ENCODE results near the gene CCZ1B. TPM values are rescaled to one million over a fixed set of nuclear protein-coding genes. Genes with fewer than 3 reads are reported as not detected.
"Not testable (repeated sequence)": the region's sequence is repeated elsewhere in the genome, so short reads cannot be mapped to it uniquely, and the experiment has no call there.

Gene CCZ1B
- total RNA-seq, 6 experiments from 2014 or later, result 30.6 to 40.7 (median 37.7) TPM

GRCh38 chr7:6849127-6849526 lies 23.1 kb upstream of the CCZ1B start:
- not testable (repeated sequence) for H3K4me3 Mint-ChIP-seq; H3K27ac Mint-ChIP-seq; H3K9me3 Mint-ChIP-seq; DNase-seq; H3K36me3 Mint-ChIP-seq (ENCODE audit: low read depth); H3K4me1 Mint-ChIP-seq (ENCODE audit: low read depth)
- H3K27me3 Mint-ChIP-seq (ENCODE audit: insufficient read depth), result peaks cover 19% of the 10 kb centered on the region

DNA sequence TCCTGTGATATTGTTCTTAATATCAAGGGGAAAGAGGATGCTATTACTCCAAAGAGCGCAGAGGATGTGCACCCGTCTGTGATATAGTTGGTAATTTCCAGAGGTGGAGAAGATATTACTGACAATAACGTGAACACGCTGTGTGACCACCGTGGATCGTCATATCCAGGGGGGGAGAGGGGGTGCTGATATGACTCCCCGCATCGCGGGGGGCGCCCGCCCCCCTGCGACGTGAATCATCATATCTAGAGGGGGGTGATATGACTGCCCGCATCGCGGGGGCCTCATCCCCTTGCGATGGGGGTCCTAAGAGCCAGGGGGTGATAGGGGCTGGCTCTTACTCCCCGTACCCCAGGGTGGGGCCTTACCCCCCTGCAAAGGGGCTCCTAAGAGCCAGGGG lies 21.7 kb upstream of the CCZ1B start:
- not testable (repeated sequence) for H3K36me3 Mint-ChIP-seq (ENCODE audit: low read depth); H3K4me3 Mint-ChIP-seq; H3K4me1 Mint-ChIP-seq (ENCODE audit: low read depth); H3K9me3 Mint-ChIP-seq; DNase-seq; H3K27ac Mint-ChIP-seq
- H3K27me3 Mint-ChIP-seq (ENCODE audit: insufficient read depth), result peaks cover 23% of the 10 kb centered on the region

GRCh38 chr7:6845971-6846449 lies 19.9 kb upstream of the CCZ1B start:
- not testable (repeated sequence) for H3K27ac Mint-ChIP-seq; H3K4me3 Mint-ChIP-seq; H3K36me3 Mint-ChIP-seq (ENCODE audit: low read depth); H3K4me1 Mint-ChIP-seq (ENCODE audit: low read depth); H3K9me3 Mint-ChIP-seq; DNase-seq
- H3K27me3 Mint-ChIP-seq (ENCODE audit: insufficient read depth), result peaks cover 36% of the 10 kb centered on the region

DNA sequence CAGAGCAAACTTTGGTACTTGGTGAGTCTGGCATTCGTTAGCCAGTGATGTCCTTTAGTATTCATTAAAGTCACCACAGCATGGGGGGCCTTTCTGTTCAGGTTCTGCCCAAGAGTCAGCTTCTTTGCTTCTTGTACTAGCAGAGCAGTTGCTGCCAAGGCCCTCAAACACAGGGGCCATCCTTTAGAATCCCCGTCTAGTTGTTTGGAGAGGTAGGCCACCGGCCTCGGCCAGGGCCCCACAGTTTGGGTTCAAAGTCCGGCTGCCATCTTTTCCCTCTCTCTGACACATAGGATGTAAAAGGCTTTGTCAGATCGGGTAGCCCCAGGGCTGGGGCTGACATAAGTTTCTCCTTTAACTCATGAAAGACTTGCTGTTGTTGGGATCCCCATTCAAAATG lies 17.6 kb upstream of the CCZ1B start:
- H3K4me3 Mint-ChIP-seq; H3K36me3 Mint-ChIP-seq (ENCODE audit: low read depth); H3K27ac Mint-ChIP-seq; DNase-seq; H3K4me1 Mint-ChIP-seq (ENCODE audit: low read depth); H3K9me3 Mint-ChIP-seq: not testable (repeated sequence)
- peaks cover 36% of the 10 kb centered on the region for H3K27me3 Mint-ChIP-seq (ENCODE audit: insufficient read depth)

GRCh38 chr7:6843092-6843491 lies 17.0 kb upstream of the CCZ1B start:
- not testable (repeated sequence) for H3K27ac Mint-ChIP-seq; H3K36me3 Mint-ChIP-seq (ENCODE audit: low read depth); DNase-seq; H3K4me3 Mint-ChIP-seq; H3K4me1 Mint-ChIP-seq (ENCODE audit: low read depth); H3K9me3 Mint-ChIP-seq
- peaks cover 36% of the 10 kb centered on the region for H3K27me3 Mint-ChIP-seq (ENCODE audit: insufficient read depth)

DNA sequence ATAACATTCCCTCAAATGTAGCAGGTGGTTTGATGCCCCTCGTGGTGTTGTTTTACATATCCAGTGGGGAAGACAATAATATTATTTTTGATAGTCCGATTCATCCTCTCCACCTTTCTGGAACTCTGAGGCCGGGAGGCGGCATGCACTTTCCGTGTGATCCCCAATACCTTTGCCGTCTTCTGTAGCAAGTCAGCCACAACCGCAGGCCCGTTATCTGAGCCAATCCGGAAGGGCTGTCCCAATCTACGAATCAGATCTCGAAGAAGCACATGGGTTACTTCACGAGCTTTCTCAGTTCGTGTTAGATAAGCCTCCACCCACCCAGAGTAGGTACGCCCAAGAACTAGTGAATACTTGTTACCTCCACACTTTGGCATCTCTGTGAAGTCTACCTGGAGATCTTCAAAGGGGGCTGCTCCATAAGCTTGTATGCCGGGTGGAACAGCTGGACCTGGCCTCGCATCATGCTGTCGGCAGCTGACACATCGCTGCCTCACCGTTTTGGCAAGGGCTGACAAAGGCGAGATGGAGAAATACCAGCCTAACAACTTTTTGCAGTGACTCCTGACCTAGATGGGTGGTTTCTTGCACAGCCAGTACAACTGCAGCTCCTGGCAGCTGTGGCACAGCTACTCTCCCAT lies 16.3 kb upstream of the CCZ1B start:
- H3K4me3 Mint-ChIP-seq; DNase-seq; H3K9me3 Mint-ChIP-seq; H3K36me3 Mint-ChIP-seq (ENCODE audit: low read depth); H3K27ac Mint-ChIP-seq; H3K4me1 Mint-ChIP-seq (ENCODE audit: low read depth): not testable (repeated sequence)
- peaks cover 39% of the 10 kb centered on the region for H3K27me3 Mint-ChIP-seq (ENCODE audit: insufficient read depth)

DNA sequence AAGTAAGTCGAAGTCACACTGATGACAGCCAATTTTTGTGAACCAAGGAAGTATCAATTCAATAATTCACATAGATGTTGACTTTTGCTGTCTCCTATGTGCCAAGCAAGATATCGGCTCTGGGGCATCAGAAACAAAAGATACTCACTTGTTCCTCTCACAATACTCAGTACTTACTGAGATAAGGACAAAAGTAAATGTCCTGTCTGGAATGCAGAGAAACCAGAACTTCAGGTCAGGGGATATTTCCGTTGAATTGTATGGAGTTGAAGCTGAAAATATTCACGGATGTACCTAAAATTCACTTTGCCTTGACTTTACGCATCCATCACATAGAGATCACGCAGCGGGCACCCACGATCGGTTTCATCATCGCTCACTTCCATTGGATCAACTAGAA lies 11.0 kb upstream of the CCZ1B start:
- H3K9me3 Mint-ChIP-seq; H3K4me3 Mint-ChIP-seq; H3K4me1 Mint-ChIP-seq (ENCODE audit: low read depth); DNase-seq; H3K27ac Mint-ChIP-seq; H3K36me3 Mint-ChIP-seq (ENCODE audit: low read depth): not testable (repeated sequence)
- peaks cover 22% of the 10 kb centered on the region for H3K27me3 Mint-ChIP-seq (ENCODE audit: insufficient read depth)

- DNase-seq; H3K9me3 Mint-ChIP-seq; H3K27ac Mint-ChIP-seq; H3K36me3 Mint-ChIP-seq (ENCODE audit: low read depth); H3K4me1 Mint-ChIP-seq (ENCODE audit: low read depth); H3K4me3 Mint-ChIP-seq: not testable (repeated sequence)
- H3K27me3 Mint-ChIP-seq (ENCODE audit: insufficient read depth), result peaks cover 16% of the 10 kb centered on the region
Measured at GRCh38 chr7:6835521-6835920, 9.4 kb upstream of the CCZ1B start.

GRCh38 chr7:6833636-6834035 lies 7.6 kb upstream of the CCZ1B start:
- H3K27me3 Mint-ChIP-seq (ENCODE audit: insufficient read depth), result peaks cover 16% of the 10 kb centered on the region
- no peak for DNase-seq
- peaks cover 8% of the 10 kb centered on the region; the same call in 1 of the 2 replicates for H3K4me1 Mint-ChIP-seq (ENCODE audit: low read depth)
- TF ChIP-seq, protein P1, sequence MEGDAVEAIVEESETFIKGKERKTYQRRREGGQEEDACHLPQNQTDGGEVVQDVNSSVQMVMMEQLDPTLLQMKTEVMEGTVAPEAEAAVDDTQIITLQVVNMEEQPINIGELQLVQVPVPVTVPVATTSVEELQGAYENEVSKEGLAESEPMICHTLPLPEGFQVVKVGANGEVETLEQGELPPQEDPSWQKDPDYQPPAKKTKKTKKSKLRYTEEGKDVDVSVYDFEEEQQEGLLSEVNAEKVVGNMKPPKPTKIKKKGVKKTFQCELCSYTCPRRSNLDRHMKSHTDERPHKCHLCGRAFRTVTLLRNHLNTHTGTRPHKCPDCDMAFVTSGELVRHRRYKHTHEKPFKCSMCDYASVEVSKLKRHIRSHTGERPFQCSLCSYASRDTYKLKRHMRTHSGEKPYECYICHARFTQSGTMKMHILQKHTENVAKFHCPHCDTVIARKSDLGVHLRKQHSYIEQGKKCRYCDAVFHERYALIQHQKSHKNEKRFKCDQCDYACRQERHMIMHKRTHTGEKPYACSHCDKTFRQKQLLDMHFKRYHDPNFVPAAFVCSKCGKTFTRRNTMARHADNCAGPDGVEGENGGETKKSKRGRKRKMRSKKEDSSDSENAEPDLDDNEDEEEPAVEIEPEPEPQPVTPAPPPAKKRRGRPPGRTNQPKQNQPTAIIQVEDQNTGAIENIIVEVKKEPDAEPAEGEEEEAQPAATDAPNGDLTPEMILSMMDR (IDR thresholded peaks at IDR 0.05), result no peak
- H3K9me3 Mint-ChIP-seq, result no peaks in the 10 kb centered on the region
- H3K4me3 Mint-ChIP-seq, result no peak overlapping the region
- H3K27ac Mint-ChIP-seq, result no peak overlapping the region
- no peaks in the 10 kb centered on the region for H3K36me3 Mint-ChIP-seq (ENCODE audit: low read depth)
